Parathyroid adenoma (tissue), 2 donors: ENCODE results near the gene TCF7L2.

ENCODE experiments used
- H2AFZ ChIP-seq: fragments of 300-600 bp; sonication (generic); one replicate; pipeline ENCODE4 v1.7.0; 2017; ENCODE audit warnings: antibody characterized with exemption, mild to moderate bottlenecking
- H3K27ac ChIP-seq: fragments of 300-600 bp; sonication (generic); one replicate; pipeline ENCODE4 v1.7.0; 2017
- H3K27me3 ChIP-seq: fragments of 300-600 bp; sonication (generic); one replicate; pipeline ENCODE4 v1.7.0; 2017; ENCODE audit warnings: low read length; ENCODE audit not compliant: control insufficient read depth, insufficient read depth
- H3K36me3 ChIP-seq: fragments of 300-600 bp; sonication (generic); one replicate; pipeline ENCODE4 v1.7.0; 2017; ENCODE audit warnings: low read length; ENCODE audit not compliant: control insufficient read depth, insufficient read depth
- H3K4me1 ChIP-seq: fragments of 300-600 bp; sonication (generic); one replicate; pipeline ENCODE4 v1.7.0; 2017; ENCODE audit warnings: control low read depth
- H3K4me2 ChIP-seq: fragments of 300-600 bp; sonication (generic); one replicate; pipeline ENCODE4 v1.7.0; 2017; ENCODE audit warnings: low read length
- H3K4me3 ChIP-seq: fragments of 300-600 bp; sonication (generic); one replicate; pipeline ENCODE4 v1.7.0; 2017; ENCODE audit warnings: low read depth, low read length
- H3K79me2 ChIP-seq: fragments of 300-600 bp; sonication (generic); one replicate; pipeline ENCODE4 v1.7.0; 2017; ENCODE audit warnings: control low read depth
- H3K9ac ChIP-seq: fragments of 300-600 bp; sonication (generic); one replicate; pipeline ENCODE4 v1.7.0; 2017; ENCODE audit warnings: mild to moderate bottlenecking
- H3K9me3 ChIP-seq: fragments of 300-600 bp; sonication (generic); one replicate; pipeline ENCODE4 v1.7.0; 2017; ENCODE audit warnings: low read length; ENCODE audit not compliant: control insufficient read depth
- TF ChIP-seq, protein P1 (sequence below): fragments of 300-600 bp; sonication (generic); IDR thresholded peaks from one replicate; pipeline ENCODE4 v1.7.0; 2017; ENCODE audit warnings: antibody characterized with exemption, mild to moderate bottlenecking
- donor health status: primary hyperparathyroidism.

Gene TCF7L2

DNA sequence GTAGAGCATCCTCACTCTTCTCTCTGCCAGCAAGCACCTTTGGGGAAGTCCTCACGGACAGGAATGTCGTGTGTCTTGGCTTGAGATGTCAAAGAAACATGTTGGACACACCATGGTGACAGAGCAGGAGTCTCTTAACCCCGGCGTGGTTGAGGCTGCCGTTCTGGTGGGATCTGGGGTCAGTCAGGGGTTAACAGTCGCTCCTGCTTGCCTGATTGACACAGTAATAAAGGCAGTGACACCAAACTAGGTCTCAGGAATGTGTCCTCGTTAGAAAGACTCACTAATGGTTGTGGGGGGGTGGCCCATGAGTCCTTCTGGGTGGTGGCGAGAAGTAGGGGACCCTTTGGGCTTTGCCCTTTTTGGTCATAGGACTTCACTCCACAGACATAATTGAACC lies 69.0 kb downstream of the TCF7L2 start:
- Histone ChIP-seq H3K27ac (no peak overlapping the region), H3K4me1 (peaks cover 12% of the 10 kb centered on the region), H3K4me2 (no peak overlapping the region), H2AFZ (no peak overlapping the region), H3K9ac (no peak overlapping the region), H3K9me3 (no peaks in the 10 kb centered on the region), H3K79me2 (peaks cover 44% of the 10 kb centered on the region), H3K4me3 (no peak overlapping the region), H3K27me3 (no peaks in the 10 kb centered on the region), H3K36me3 (no peaks in the 10 kb centered on the region)
- TF ChIP-seq, protein P1, sequence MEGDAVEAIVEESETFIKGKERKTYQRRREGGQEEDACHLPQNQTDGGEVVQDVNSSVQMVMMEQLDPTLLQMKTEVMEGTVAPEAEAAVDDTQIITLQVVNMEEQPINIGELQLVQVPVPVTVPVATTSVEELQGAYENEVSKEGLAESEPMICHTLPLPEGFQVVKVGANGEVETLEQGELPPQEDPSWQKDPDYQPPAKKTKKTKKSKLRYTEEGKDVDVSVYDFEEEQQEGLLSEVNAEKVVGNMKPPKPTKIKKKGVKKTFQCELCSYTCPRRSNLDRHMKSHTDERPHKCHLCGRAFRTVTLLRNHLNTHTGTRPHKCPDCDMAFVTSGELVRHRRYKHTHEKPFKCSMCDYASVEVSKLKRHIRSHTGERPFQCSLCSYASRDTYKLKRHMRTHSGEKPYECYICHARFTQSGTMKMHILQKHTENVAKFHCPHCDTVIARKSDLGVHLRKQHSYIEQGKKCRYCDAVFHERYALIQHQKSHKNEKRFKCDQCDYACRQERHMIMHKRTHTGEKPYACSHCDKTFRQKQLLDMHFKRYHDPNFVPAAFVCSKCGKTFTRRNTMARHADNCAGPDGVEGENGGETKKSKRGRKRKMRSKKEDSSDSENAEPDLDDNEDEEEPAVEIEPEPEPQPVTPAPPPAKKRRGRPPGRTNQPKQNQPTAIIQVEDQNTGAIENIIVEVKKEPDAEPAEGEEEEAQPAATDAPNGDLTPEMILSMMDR, result no peak

DNA sequence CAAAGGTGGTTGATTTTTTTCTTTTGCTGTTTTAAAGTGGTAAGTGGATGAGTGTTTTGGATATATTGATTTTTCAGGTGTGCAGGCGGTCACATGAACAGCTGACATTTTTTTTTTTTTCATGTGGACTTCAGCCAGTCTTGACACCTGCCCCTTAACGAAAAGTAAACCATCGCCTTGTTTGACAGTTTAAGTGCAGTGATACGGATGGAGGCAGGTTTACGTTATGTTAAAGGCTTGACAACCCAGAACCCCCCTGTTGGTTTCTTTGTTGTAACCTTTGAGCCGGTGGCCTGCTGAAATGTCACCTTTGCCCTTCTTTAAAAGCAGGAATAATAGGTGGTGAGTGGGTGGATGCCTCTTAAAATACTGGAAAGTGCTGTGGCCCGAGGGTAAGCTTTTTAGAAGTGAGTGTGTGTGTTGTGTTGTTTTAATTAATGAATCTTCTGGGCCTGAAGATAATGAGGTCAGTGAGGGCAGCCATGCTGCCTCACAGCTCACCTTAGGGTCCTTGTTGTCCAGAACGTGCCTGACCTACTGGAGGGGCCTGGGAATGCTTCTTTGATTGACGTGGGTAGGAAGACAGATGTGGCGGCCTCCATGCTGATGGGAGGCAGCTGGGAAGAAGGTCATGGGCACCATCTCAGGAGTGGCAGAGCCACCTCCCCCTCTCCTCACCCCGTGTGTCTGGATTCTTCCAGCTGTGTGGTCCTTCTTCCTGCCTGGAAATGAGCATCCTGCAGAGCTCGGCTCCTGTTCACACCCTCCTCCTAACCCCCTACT lies 69.8 kb downstream of the TCF7L2 start:
- TF ChIP-seq, protein P1, result no peak
- H3K4me1 ChIP-seq, result peaks cover 12% of the 10 kb centered on the region
- peaks cover 36% of the 10 kb centered on the region for H3K79me2 ChIP-seq
- H3K4me3 ChIP-seq, result no peak overlapping the region
- H3K9ac ChIP-seq, result no peak overlapping the region
- no peaks in the 10 kb centered on the region for H3K36me3 ChIP-seq
- H2AFZ ChIP-seq, result no peak overlapping the region
- H3K4me2 ChIP-seq, result no peak overlapping the region
- H3K27me3 ChIP-seq, result no peaks in the 10 kb centered on the region
- H3K9me3 ChIP-seq, result no peaks in the 10 kb centered on the region
- no peak overlapping the region for H3K27ac ChIP-seq

DNA sequence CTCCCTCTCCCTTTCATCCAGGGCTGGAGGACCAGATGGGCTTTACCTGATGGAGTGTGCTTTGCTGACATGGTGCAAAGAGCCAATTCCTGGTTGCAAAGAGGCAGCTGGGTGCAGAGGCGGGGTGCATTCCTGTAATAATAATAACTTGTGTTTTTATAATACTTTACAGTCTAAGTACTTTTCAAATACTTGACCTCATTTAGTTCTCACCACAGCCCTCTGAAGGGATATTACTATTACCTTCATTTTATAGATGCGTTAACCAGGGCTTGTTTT lies 70.4 kb downstream of the TCF7L2 start:
- H3K36me3 ChIP-seq, result no peaks in the 10 kb centered on the region
- H3K9ac ChIP-seq, result no peak overlapping the region
- no peak overlapping the region for H3K4me3 ChIP-seq
- TF ChIP-seq, protein P1, result no peak
- H3K9me3 ChIP-seq, result no peaks in the 10 kb centered on the region
- no peaks in the 10 kb centered on the region for H3K27me3 ChIP-seq
- no peak overlapping the region for H3K4me2 ChIP-seq
- no peak overlapping the region for H2AFZ ChIP-seq
- H3K27ac ChIP-seq, result no peak overlapping the region
- H3K79me2 ChIP-seq, result peaks cover 35% of the 10 kb centered on the region
- H3K4me1 ChIP-seq, result peaks cover 12% of the 10 kb centered on the region

DNA sequence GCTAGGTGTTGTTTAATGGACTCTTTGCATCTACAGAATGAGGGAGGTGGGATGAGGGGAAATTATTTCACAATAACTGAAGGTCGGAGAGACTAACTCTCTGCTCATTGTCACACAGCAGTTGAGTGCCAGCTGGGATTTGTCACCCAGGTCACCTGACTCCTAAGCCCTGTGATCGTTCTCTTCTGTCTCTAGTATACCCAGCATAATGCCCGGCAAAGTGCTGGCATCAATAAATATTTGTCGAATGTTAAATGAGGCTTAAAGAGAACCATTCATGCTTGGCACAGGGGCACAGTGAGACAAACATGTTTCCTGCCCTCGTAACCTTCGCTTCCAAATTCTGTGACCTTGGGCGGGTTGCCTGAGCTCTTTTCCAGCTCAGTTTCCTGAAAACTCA lies 70.8 kb downstream of the TCF7L2 start:
- H3K79me2 ChIP-seq, result peaks cover 36% of the 10 kb centered on the region
- peak overlapping the region; percentile 41 for H3K4me2 ChIP-seq
- H3K9ac ChIP-seq, result no peak overlapping the region
- H3K27me3 ChIP-seq, result no peaks in the 10 kb centered on the region
- TF ChIP-seq, protein P1, result no peak
- H3K36me3 ChIP-seq, result no peaks in the 10 kb centered on the region
- no peaks in the 10 kb centered on the region for H3K9me3 ChIP-seq
- no peak overlapping the region for H3K27ac ChIP-seq
- no peak overlapping the region for H3K4me3 ChIP-seq
- no peak overlapping the region for H2AFZ ChIP-seq
- H3K4me1 ChIP-seq, result peaks cover 12% of the 10 kb centered on the region
